Neutrophil (primary cell): ENCODE data around the gene ANKMY2.

Experiments used
- H3K27ac ChIP-seq: fragments of 200-600 bp; sonication (generic); 2 replicates; pipeline ENCODE4 v1.5.1; 2016; ENCODE audit warnings: mild to moderate bottlenecking, moderate library complexity
- H3K27me3 ChIP-seq: fragments of 200-600 bp; sonication (generic); 2 replicates; pipeline ENCODE4 v1.6.0; 2016; ENCODE audit warnings: mild to moderate bottlenecking
- H3K36me3 ChIP-seq: fragments of 200-600 bp; sonication (generic); 2 replicates; pipeline ENCODE4 v1.5.1; 2017
- H3K4me1 ChIP-seq, 2 experiments: fragments of 200-600 bp in 1 of 2; sonication (generic) in 1 of 2; 1 replicate in 1 of 2; 2 replicates in 1 of 2; pipeline versions ENCODE4 v1.5.1 to v1.6.1; 2013 to 2016; ENCODE audit warnings: low read depth in 1 of 2, low read length in 1 of 2, mild to moderate bottlenecking in 1 of 2, moderate library complexity in 1 of 2; ENCODE audit not compliant: control insufficient read depth in 1 of 2, insufficient read depth in 1 of 2
- H3K4me3 ChIP-seq, 2 experiments: fragments of 200-600 bp in 1 of 2; sonication (generic) in 1 of 2; 1 replicate in 1 of 2; 2 replicates in 1 of 2; pipeline ENCODE4 v1.5.1; 2013 to 2016; ENCODE audit warnings: low read depth in 1 of 2, low read length in 1 of 2, mild to moderate bottlenecking in 1 of 2, moderate library complexity in 1 of 2
- H3K9me3 ChIP-seq: fragments of 200-600 bp; sonication (generic); 2 replicates; pipeline ENCODE4 v1.5.1; 2016
- CTCF ChIP-seq: fragments of 200-600 bp; sonication (generic); IDR thresholded peaks from 2 replicates; pipeline ENCODE4 v1.5.1; 2016; ENCODE audit warnings: antibody characterized with exemption

The ANKMY2 gene

GRCh38 chr7:16644157-16644556 lies 1.4 kb downstream of the ANKMY2 start:
- Histone ChIP-seq H3K27ac (no peak overlapping the region), H3K9me3 (no peaks in the 10 kb centered on the region), H3K4me3 (peak overlapping the region; percentile 86 to 98), H3K4me1 (peaks cover 20 to 23% of the 10 kb centered on the region in 2 experiments), H3K27me3 (peaks cover 10% of the 10 kb centered on the region), H3K36me3 (no peaks in the 10 kb centered on the region)
- TF ChIP-seq CTCF: no peak

- TF ChIP-seq CTCF: no peak
- Histone ChIP-seq H3K27me3 (no peaks in the 10 kb centered on the region), H3K4me3 (no peak overlapping the region), H3K4me1 (peaks cover 13 to 18% of the 10 kb centered on the region in 2 experiments), H3K36me3 (no peaks in the 10 kb centered on the region), H3K9me3 (no peaks in the 10 kb centered on the region), H3K27ac (no peak overlapping the region)
Observed at GRCh38 chr7:16638282-16639280, 7.0 kb downstream of the ANKMY2 start.

- Histone ChIP-seq H3K27ac (no peak overlapping the region), H3K36me3 (no peaks in the 10 kb centered on the region), H3K4me3 (no peak overlapping the region), H3K9me3 (no peaks in the 10 kb centered on the region), H3K4me1 (peaks cover 13 to 18% of the 10 kb centered on the region in 2 experiments), H3K27me3 (no peaks in the 10 kb centered on the region)
- no peak for TF ChIP-seq CTCF
Observed at GRCh38 chr7:16637379-16637778, 8.2 kb downstream of the ANKMY2 start.

GRCh38 chr7:16636555-16637101 lies 8.9 kb downstream of the ANKMY2 start:
- TF ChIP-seq CTCF: no peak

GRCh38 chr7:16634271-16634738 lies 11.2 kb downstream of the ANKMY2 start:
- no peaks in the 10 kb centered on the region for H3K9me3 ChIP-seq
- H3K4me1 ChIP-seq: peaks cover 13 to 18% of the 10 kb centered on the region in 2 experiments
- peak overlapping the region; percentile 21 for H3K27ac ChIP-seq
- no peak for TF ChIP-seq CTCF
- H3K27me3 ChIP-seq: no peaks in the 10 kb centered on the region
- H3K4me3 ChIP-seq: no peak overlapping the region
- no peaks in the 10 kb centered on the region for H3K36me3 ChIP-seq

More at GRCh38 chr7:16636555-16637101, 8.9 kb downstream of the ANKMY2 start:
- Histone ChIP-seq H3K9me3 (no peaks in the 10 kb centered on the region), H3K4me1 (peaks cover 13 to 18% of the 10 kb centered on the region in 2 experiments), H3K36me3 (no peaks in the 10 kb centered on the region), H3K27ac (no peak overlapping the region), H3K27me3 (no peaks in the 10 kb centered on the region), H3K4me3 (no peak overlapping the region)
